Measurements from ENCODE around the gene TCP10L. TPM values are rescaled to one million over a fixed set of nuclear protein-coding genes. Genes with fewer than 3 reads are reported as not detected.

TCP10L gene
- total RNA-seq, 1 experiment from 2014 or later, result 3.7 TPM

DNA sequence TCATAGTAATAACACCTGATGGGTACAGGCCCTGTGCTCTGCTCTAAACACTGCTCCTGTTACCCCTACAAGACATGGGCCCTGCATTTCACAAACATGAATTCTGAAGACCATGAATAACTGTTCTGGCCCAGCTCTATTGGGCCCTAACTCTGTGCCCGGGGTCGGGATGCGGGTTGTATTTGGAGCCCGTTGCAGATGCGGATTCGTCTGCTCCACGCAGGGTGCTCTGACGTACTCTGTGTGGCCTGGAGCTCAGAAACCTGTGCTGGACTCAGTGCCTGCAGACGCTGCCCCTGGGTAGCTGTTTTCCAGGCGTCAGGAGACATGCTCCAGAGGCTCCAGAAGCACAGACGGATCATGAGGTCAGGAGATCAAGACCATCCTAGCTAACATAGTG lies 10.1 kb upstream of the TCP10L start:
- BruUV-seq (replicated peaks), result no TSS peak
- Histone ChIP-seq H3K36me3 (ENCODE audit: insufficient read depth, low read length, poor library complexity, severe bottlenecking) (peaks cover 5% of the 10 kb centered on the region), H3K27ac (ENCODE audit: low read depth, low read length, poor library complexity, severe bottlenecking) (no peak overlapping the region), H3K27me3 (replicated peaks; ENCODE audit: insufficient read depth, low read depth, low read length, poor library complexity) (no peaks in the 10 kb centered on the region), H3K4me1 (ENCODE audit: insufficient read depth, low read length, poor library complexity, severe bottlenecking) (no peaks in the 10 kb centered on the region), H3K9me3 (ENCODE audit: low read depth, low read length, poor library complexity, severe bottlenecking) (no peaks in the 10 kb centered on the region), H3K4me3 (ENCODE audit: low read depth, low read length, poor library complexity, severe bottlenecking) (no peak overlapping the region)
- POLR2A ChIA-PET (ENCODE audit: low non-redundant PET), result no interaction called here
- no peak for DNase-seq (ENCODE audit: low spot score)
- TF ChIP-seq CTCF (conservative IDR thresholded peaks at IDR 0.05; ENCODE audit: low read depth, low read length), result no peak
- no peak for TF ChIP-seq EZH2 (IDR thresholded peaks at IDR 0.05; ENCODE audit: borderline replicate concordance, low read depth, low read length, poor library complexity, severe bottlenecking)
- CTCF ChIA-PET, result no interaction called here
- intact Hi-C loops (cut with micrococcal nuclease; ENCODE audit: unreplicated experiment), result no loop called here

DNA sequence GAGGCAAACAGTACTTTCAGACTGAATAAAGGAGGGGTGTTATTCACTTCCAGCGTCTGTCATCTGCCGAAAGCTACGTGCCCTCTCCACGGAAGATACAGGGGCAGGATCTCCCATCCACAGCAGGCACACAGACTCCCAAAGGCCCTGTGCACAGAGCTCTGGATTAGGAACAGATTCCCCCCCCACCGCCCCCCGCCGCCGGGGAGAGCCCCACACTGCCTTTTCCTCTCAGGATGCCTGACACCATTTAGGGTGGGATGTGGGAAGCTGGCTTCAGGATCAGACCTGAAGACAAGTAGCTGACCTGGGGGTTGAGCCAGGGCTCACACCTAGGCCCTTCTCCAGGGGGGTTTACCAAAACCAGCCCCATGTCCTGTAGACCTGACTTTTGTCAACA lies 8.4 kb upstream of the TCP10L start:
- intact Hi-C loops (cut with micrococcal nuclease; ENCODE audit: unreplicated experiment), result no loop called here
- Histone ChIP-seq H3K27me3 (replicated peaks; ENCODE audit: insufficient read depth, low read depth, low read length, poor library complexity) (no peaks in the 10 kb centered on the region), H3K9me3 (ENCODE audit: low read depth, low read length, poor library complexity, severe bottlenecking) (no peaks in the 10 kb centered on the region), H3K4me3 (ENCODE audit: low read depth, low read length, poor library complexity, severe bottlenecking) (no peak overlapping the region), H3K27ac (ENCODE audit: low read depth, low read length, poor library complexity, severe bottlenecking) (no peak overlapping the region), H3K4me1 (ENCODE audit: insufficient read depth, low read length, poor library complexity, severe bottlenecking) (no peaks in the 10 kb centered on the region), H3K36me3 (ENCODE audit: insufficient read depth, low read length, poor library complexity, severe bottlenecking) (no peaks in the 10 kb centered on the region)
- DNase-seq (ENCODE audit: low spot score), result no peak
- TF ChIP-seq EZH2 (IDR thresholded peaks at IDR 0.05; ENCODE audit: borderline replicate concordance, low read depth, low read length, poor library complexity, severe bottlenecking) (no peak), CTCF (conservative IDR thresholded peaks at IDR 0.05; ENCODE audit: low read depth, low read length) (no peak)
- POLR2A ChIA-PET (ENCODE audit: low non-redundant PET), result no interaction called here
- CTCF ChIA-PET, result no interaction called here
- no TSS peak for BruUV-seq (replicated peaks)

DNA sequence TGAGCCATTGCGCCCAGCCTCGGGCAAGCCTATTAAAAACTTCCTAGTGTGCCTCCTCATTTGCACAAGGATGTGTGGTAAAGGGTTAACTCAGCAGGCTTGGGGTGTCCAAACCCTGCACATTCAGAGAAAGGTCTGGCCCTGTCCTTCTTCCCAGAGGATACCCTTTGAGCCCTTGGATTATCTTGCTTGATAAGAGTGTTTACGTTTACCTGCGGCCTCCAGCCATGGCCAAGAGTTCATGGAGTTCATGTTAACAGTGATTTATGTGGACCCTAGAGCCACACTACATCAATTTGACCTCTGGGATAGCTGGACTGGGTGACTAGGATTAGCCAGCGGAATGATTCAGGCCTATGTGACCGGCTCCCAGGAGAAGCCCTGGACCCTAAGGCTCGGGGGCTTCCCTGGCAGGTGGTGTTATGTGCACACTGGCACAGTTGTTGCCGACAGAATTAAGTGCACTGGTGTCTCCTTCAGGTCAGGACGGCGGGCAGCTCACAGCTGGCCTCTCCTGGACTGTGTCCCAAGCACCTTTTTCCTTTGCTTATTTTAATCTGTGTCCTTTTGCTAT lies 7.7 kb upstream of the TCP10L start:
- no peaks in the 10 kb centered on the region for H3K4me1 ChIP-seq (ENCODE audit: insufficient read depth, low read length, poor library complexity, severe bottlenecking)
- H3K27me3 ChIP-seq (replicated peaks; ENCODE audit: insufficient read depth, low read depth, low read length, poor library complexity), result no peaks in the 10 kb centered on the region
- H3K36me3 ChIP-seq (ENCODE audit: insufficient read depth, low read length, poor library complexity, severe bottlenecking), result no peaks in the 10 kb centered on the region
- DNase-seq (ENCODE audit: low spot score), result no peak
- CTCF ChIA-PET, result no interaction called here
- BruUV-seq (replicated peaks), result no TSS peak
- no peak for TF ChIP-seq EZH2 (IDR thresholded peaks at IDR 0.05; ENCODE audit: borderline replicate concordance, low read depth, low read length, poor library complexity, severe bottlenecking)
- TF ChIP-seq CTCF (conservative IDR thresholded peaks at IDR 0.05; ENCODE audit: low read depth, low read length), result no peak
- H3K27ac ChIP-seq (ENCODE audit: low read depth, low read length, poor library complexity, severe bottlenecking), result no peak overlapping the region
- POLR2A ChIA-PET (ENCODE audit: low non-redundant PET), result no interaction called here
- H3K9me3 ChIP-seq (ENCODE audit: low read depth, low read length, poor library complexity, severe bottlenecking), result no peaks in the 10 kb centered on the region
- intact Hi-C loops (cut with micrococcal nuclease; ENCODE audit: unreplicated experiment), result no loop called here
- no peak overlapping the region for H3K4me3 ChIP-seq (ENCODE audit: low read depth, low read length, poor library complexity, severe bottlenecking)
